Measurements from ENCODE around the gene SLC1A4. TPM values are rescaled to one million over a fixed set of nuclear protein-coding genes. Genes with fewer than 3 reads are reported as not detected.
"Not testable (repeated sequence)": the region's sequence is repeated elsewhere in the genome, so short reads cannot be mapped to it uniquely, and the experiment has no call there.

The SLC1A4 gene
- polyA plus RNA-seq, 12 donors = 8.9 to 17.2 (median 14.2) TPM; not detected in 1

DNA sequence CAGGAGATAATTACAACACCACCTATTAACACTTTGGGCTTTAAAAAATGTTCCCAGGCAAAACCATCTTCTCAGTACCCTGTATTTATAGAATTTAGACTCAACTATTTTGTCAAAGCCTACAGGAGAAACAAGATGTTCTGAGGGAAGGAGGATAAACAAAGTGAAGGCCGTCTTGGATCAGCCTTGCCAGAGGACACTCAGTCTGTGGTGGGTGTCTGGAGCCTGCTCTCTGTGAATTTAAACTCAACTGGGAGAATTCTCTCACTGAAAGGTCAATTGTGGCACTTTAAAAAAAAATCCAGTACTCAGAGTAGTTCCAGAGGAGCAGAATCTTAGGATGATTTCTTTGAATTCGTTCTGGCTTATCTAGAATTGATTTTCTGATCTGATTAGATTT is 28.4 kb upstream of the SLC1A4 start:
- DNase-seq = no peak

GRCh38 chr2:64963138-64963537 is 26.1 kb upstream of the SLC1A4 start:
- DNase-seq = not testable (repeated sequence)

GRCh38 chr2:64963719-64964118 is 25.5 kb upstream of the SLC1A4 start:
- DNase-seq = no peak

DNA sequence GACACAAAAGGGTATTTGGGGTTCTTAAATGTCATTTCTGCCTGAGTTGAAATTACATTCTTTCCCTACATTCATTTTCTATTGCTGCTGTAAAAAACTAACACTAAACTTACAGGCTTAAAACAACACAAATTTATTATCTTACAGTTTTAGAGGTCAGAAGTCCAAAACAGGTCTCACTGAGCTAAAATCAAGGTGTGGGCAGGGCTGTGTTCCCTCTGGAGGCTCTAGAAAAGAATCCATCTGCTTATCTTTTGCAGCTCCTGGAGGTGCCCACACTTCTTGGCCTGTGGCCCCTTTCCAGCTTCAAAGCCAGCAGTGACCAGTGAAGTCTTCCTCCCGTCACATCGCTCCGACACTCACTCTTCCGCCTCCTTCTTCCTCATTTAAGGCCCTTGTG is 23.2 kb upstream of the SLC1A4 start:
- no peak for DNase-seq

GRCh38 chr2:64966839-64967238 is 22.4 kb upstream of the SLC1A4 start:
- no peak for DNase-seq

DNA sequence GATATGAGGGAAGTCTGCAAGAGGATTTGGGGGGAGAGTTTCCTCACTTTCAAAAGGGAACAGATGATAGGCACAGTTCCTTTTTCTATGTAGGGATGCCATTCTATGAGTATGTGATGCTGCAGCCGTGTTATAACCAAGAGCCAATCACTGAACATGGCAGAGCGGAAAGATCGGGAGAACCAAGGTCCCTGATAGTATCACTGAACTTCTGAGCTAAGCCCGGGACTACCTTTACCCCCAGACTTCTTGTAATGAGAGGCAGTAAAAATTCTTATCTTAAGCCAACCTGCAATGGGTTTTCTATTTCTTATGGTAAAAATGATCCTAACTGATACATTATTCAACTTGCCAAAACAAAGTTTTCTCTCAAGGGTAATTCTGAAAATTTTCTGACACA is 21.6 kb upstream of the SLC1A4 start:
- no peak for DNase-seq

DNA sequence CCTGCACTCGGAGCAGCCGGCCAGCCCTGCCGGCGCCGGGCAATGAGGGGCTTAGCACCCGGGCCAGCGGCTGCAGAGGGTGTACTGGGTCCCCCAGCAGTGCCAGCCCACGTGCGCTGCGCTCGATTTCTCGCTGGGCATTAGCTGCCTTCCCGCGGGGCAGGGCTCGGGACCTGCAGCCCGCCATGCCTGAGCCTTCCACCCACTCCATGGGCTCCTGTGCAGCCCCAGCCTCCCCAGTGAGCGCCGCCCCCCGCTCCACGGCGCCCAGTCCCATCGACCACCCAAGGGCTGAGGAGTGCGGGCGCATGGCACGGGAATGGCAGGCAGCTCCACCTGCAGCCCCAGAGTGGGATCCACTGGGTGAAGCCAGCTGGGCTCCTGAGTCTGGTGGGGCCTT is 20.1 kb upstream of the SLC1A4 start:
- DNase-seq = not testable (repeated sequence)

- no peak for DNase-seq
Measured at GRCh38 chr2:64970495-64970894, 18.7 kb upstream of the SLC1A4 start.

DNA sequence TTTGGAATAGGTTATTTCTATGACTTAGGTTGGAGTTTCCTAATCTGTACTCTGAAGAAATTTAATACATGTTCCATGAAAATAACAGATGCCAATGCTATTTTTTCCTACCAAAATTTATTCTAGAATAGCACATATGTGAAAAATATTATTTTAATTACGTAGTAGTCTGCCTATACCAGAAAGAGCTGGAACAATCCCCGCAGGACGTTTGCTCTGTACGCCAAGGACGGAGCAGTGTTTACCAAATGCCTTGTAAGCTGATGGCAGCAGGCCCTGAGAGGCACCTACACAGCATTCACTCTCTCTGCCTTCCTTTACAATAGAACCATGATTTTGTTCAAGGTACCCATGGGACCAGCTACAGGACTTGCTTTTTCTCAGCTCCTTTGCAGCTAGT is 16.8 kb upstream of the SLC1A4 start:
- peak; percentile 58 for DNase-seq

DNA sequence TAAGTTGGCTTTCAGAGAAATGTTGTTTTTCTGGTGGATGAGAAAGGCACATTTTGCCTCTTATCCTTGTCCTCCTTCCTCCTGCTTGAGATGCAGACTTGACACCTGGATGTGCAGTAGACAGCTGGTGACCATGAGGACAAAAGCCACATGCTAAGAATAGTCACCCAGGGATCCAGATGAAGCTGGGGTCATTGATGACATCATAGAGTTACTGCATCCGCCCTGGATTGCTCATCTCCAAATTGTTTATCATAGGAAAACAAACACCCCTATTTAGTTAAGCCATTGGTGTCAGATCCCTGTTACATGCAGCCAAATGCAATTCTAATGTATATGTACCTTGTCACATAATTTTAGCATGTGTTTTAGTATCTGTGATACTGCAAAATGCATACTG is 16.3 kb upstream of the SLC1A4 start:
- no peak for DNase-seq

DNA sequence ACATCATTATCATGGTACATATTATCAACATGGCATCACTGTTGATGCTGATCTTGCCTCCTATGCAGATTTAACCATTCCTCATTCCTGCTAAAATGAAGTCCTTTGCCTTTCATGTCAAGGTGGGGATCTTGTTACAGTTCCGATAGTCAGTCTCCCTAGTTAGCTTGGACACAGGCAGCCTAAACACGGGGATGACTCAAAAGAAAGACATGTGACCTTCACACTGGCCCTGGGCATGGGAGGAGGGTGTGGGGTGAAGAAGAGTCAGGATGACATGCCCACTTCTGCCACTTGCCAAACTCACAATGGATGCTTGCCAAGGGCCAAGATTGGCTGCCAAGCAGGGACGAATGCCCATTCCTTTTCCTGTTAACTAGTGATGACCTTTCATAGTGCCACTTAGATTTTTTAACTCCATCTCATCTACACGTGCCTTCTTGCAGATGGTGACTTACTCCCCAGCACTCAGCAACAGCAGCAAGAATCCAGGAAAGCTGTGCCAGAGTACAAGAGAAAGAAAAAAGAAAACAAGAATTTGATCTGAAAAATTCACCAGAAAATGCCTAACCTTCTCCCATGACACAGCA is 13.9 kb upstream of the SLC1A4 start:
- peak; percentile 22 for DNase-seq

DNA sequence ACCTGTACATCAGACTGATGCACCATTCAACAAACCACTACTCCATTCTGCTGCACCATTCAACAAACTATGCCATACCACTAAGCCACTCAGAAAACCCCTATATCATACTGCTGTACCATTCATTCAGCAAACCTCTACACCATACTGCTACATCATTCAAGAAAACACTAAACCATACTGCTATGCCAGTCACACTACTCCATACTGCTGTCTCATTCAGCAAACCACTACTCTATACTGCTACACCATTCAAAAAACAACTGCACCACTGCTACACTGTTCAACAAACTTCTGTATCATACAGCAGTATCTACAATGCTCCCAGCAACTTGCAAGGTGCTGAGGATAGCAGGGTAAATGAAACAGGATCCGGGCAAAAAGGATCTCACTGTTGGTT is 12.9 kb upstream of the SLC1A4 start:
- DNase-seq = no peak

GRCh38 chr2:64978514-64979268 is 10.5 kb upstream of the SLC1A4 start:
- no peak for DNase-seq

DNA sequence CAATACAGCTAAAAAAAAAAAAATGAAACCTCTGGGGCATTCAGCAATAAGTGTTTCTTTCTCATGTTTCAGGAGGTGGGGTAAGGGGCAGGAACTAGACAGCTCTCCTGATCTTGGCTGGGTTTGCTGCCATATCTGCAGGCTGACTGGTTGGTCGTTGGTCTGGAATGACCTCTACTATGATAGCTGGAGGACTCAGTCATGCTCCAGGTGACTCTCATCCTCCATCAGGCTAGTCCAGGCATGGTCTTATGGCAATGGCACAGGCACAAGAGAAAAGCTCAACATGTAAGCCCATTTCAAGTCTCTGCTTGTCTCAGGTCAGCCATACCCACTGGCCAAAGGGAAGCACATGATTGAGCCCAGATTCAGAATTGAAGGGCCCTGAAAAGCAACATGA is 9.5 kb upstream of the SLC1A4 start:
- no peak for DNase-seq

GRCh38 chr2:64980183-64980582 is 9.0 kb upstream of the SLC1A4 start:
- DNase-seq = no peak

GRCh38 chr2:64982311-64982857 is 6.8 kb upstream of the SLC1A4 start:
- no peak for DNase-seq

DNA sequence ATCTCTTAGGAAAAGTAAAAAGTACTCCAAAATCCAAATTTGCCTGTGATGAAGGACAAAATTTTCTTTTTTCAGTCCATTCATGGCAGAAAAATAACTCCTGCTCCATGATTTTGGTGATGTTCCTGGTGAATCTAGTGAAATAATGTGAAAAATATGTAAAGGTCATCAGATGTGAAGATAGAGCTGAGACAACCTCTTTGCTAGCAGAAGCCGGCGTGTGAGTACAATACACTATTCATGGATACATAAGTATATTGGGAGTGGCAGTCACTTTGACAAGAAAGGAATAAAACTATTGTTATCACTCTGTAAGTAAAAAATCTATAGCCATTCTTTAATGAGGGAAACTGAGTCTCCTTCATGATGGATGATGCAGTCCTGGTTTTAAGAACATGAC is 6.3 kb upstream of the SLC1A4 start:
- DNase-seq = no peak

- DNase-seq = no peak
Measured at GRCh38 chr2:64985447-64985846, 3.8 kb upstream of the SLC1A4 start.

- DNase-seq = peak; percentile 35
Measured at GRCh38 chr2:64987001-64987955, 1.9 kb upstream of the SLC1A4 start.

DNA sequence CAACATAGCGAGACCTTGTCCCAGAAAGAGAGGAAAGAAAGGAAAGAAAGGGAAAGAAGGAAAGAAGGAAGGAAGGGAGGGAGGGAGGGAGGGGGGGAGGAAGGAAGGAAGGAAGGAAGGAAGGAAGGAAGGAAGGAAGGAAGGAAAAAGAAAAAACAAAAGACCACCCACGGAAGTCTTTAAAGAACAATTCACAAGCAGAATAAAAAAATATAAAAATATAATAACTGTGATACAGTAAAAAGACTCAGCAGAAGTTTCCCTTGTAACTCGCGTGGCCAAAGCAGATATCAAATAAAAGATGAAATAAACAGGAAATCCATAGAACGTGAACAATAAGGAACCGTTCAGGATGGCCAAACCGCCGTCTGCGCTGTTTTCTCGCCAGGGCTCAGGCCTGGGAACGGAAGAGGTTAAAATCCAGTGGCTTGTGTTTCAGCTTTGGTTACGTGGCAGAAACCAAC is 1.2 kb upstream of the SLC1A4 start:
- DNase-seq = no peak

GRCh38 chr2:64988420-64989125 is 626 bp upstream of the SLC1A4 start:
- DNase-seq = peak; percentile 82
